Loucy (cell line): ENCODE data around the gene KLHDC3.

Experiments
- CTCF ChIP-seq: fragments of 200-600 bp; sonication (generic); conservative IDR thresholded peaks from 2 replicates; pipeline ENCODE4 v1.5.1; 2014; ENCODE audit warnings: mild to moderate bottlenecking, antibody characterized with exemption, low read length
- EZH2phosphoT487 ChIP-seq: fragments of 200-600 bp; IDR thresholded peaks from 2 replicates; pipeline ENCODE4 v1.6.1; 2018; ENCODE audit warnings: antibody characterized with exemption, mild to moderate bottlenecking, moderate library complexity, borderline replicate concordance

- TF ChIP-seq CTCF (no peak), EZH2phosphoT487 (no peak)
These were observed 29.3 kb downstream of the KLHDC3 start for GRCh38 chr6:43043310-43043709.
